ENCODE measurements around the gene NFIX. TPM values are rescaled to one million over a fixed set of nuclear protein-coding genes. Genes with fewer than 3 reads are reported as not detected.

NFIX gene
- total RNA-seq, 1 donor from 2014 or later = 118 TPM

GRCh38 chr19:13087295-13087694, 92.0 kb downstream of the NFIX start:
- H3K4me1 ChIP-seq = peaks cover 71% of the 10 kb centered on the region
- H3K27ac ChIP-seq (replicated peaks) = no peak overlapping the region
- peaks cover 33% of the 10 kb centered on the region for H3K36me3 ChIP-seq

GRCh38 chr19:13087795-13088537, 92.7 kb downstream of the NFIX start:
- intact Hi-C loops (cut with micrococcal nuclease) = no loop called here

More at GRCh38 chr19:13087295-13087694, 92.0 kb downstream of the NFIX start:
- intact Hi-C loops (cut with micrococcal nuclease) = no loop called here
- DNase-seq = no peak
- no peaks in the 10 kb centered on the region for H3K9me3 ChIP-seq (replicated peaks)
- H3K4me3 ChIP-seq = no peak overlapping the region
- H3K27me3 ChIP-seq (ENCODE audit: low read depth) = no peaks in the 10 kb centered on the region
- TF ChIP-seq, protein P1, sequence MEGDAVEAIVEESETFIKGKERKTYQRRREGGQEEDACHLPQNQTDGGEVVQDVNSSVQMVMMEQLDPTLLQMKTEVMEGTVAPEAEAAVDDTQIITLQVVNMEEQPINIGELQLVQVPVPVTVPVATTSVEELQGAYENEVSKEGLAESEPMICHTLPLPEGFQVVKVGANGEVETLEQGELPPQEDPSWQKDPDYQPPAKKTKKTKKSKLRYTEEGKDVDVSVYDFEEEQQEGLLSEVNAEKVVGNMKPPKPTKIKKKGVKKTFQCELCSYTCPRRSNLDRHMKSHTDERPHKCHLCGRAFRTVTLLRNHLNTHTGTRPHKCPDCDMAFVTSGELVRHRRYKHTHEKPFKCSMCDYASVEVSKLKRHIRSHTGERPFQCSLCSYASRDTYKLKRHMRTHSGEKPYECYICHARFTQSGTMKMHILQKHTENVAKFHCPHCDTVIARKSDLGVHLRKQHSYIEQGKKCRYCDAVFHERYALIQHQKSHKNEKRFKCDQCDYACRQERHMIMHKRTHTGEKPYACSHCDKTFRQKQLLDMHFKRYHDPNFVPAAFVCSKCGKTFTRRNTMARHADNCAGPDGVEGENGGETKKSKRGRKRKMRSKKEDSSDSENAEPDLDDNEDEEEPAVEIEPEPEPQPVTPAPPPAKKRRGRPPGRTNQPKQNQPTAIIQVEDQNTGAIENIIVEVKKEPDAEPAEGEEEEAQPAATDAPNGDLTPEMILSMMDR (IDR thresholded peaks at IDR 0.05; ENCODE audit: borderline replicate concordance) = no peak

GRCh38 chr19:13089139-13089856, 94.0 kb downstream of the NFIX start:
- TF ChIP-seq, protein P1 (IDR thresholded peaks at IDR 0.05; ENCODE audit: borderline replicate concordance) = peak; percentile 11
- H3K4me3 ChIP-seq = no peak overlapping the region
- no peaks in the 10 kb centered on the region for H3K27me3 ChIP-seq (ENCODE audit: low read depth)
- no peak for DNase-seq
- H3K9me3 ChIP-seq (replicated peaks) = no peaks in the 10 kb centered on the region
- H3K4me1 ChIP-seq = peaks cover 77% of the 10 kb centered on the region
- intact Hi-C loops (cut with micrococcal nuclease) = no loop called here
- H3K27ac ChIP-seq (replicated peaks) = peak overlapping the region; percentile 97
- peaks cover 25% of the 10 kb centered on the region for H3K36me3 ChIP-seq

More at GRCh38 chr19:13087795-13088537, 92.7 kb downstream of the NFIX start:
- DNase-seq = no peak
- peaks cover 71% of the 10 kb centered on the region for H3K4me1 ChIP-seq
- no peak overlapping the region for H3K4me3 ChIP-seq
- H3K27me3 ChIP-seq (ENCODE audit: low read depth) = no peaks in the 10 kb centered on the region
- TF ChIP-seq, protein P1 (IDR thresholded peaks at IDR 0.05; ENCODE audit: borderline replicate concordance) = no peak
- peaks cover 33% of the 10 kb centered on the region for H3K36me3 ChIP-seq
- no peaks in the 10 kb centered on the region for H3K9me3 ChIP-seq (replicated peaks)
- no peak overlapping the region for H3K27ac ChIP-seq (replicated peaks)

DNA sequence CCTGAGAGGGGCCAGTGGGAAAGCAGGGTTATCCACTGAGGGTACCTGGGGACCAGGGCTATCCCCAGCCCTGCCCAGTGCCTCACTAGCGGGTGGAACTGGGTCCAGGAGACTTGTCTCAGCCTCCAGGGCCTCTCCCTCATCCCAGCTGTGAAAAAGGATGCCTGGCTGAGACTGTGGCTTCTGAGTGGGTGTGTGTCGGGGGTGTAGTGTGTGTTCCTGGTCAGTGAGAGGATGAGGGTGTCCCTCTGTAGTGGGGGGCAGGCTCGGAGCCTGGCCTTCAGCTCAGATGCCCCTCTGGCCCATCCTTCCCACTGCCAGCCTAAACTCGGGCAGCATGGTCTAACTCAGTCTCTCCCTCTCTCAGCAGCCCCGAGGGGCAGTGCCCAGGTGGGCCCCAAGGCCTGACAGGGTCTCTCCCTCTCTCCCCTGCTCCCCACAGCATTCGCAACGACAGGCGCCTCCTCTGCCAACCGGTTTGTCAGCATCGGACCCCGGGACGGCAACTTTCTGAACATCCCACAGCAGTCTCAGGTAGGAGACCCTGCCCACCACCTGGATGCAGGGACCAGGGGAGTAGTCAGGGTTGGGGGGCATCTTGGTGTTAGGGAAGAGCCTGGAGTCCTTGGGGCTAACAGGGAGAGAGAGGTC, 94.7 kb downstream of the NFIX start:
- no peaks in the 10 kb centered on the region for H3K9me3 ChIP-seq (replicated peaks)
- peak overlapping the region; percentile 97 for H3K27ac ChIP-seq (replicated peaks)
- H3K4me3 ChIP-seq = no peak overlapping the region
- peaks cover 30% of the 10 kb centered on the region for H3K36me3 ChIP-seq
- H3K27me3 ChIP-seq (ENCODE audit: low read depth) = no peaks in the 10 kb centered on the region
- TF ChIP-seq, protein P1 (IDR thresholded peaks at IDR 0.05; ENCODE audit: borderline replicate concordance) = no peak
- DNase-seq = no peak
- intact Hi-C loops (cut with micrococcal nuclease) = loop anchor here (5.0 kb wide), 1 partner anchor 108 kb away; no protein-coding TSS in a partner anchor
- peaks cover 77% of the 10 kb centered on the region for H3K4me1 ChIP-seq

DNA sequence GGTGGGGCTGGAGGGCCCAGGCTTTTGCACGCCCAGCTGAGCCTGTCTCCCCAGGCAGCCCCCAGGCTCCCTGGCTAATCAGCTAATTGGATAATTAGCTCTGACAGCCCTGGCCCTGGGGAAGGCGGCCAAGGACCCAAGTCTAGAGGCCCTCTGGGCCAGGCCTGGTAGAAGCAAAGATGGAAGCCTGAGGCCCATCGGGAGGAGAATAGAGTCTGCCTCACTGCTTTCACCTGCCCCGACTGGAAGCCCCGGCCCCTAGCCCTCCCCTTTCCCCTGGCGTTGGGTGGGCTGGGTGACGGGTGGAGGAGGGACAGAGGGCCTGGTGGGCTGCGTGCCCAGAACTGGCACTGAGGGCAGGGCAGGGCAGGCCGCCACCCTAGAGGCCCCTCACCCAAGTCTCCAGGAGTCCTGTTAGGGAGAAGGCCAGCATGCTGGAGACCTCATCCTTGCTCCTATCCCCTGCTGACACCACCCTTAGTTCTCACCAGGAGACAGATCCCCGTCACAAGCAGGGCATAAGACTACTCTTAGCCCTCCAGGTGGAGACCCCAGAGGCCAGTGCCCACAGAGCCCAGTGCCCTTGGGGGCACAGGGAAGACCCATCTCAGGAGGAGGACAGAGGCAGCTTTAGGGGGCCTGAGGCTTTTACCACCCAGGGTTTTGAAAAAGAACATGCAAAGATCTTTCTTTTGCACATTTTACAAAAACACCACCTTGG, 95.4 kb downstream of the NFIX start:
- TF ChIP-seq, protein P1 (IDR thresholded peaks at IDR 0.05; ENCODE audit: borderline replicate concordance) = no peak
- Histone ChIP-seq H3K27me3 (ENCODE audit: low read depth) (no peaks in the 10 kb centered on the region), H3K4me3 (no peak overlapping the region), H3K36me3 (peaks cover 35% of the 10 kb centered on the region), H3K4me1 (peaks cover 77% of the 10 kb centered on the region), H3K27ac (replicated peaks) (peak overlapping the region; percentile 97), H3K9me3 (replicated peaks) (no peaks in the 10 kb centered on the region)
- no peak for DNase-seq
- intact Hi-C loops (cut with micrococcal nuclease) = loop anchor here (5.0 kb wide), 1 partner anchor 108 kb away; no protein-coding TSS in a partner anchor

Data from left ventricle myocardium inferior (tissue), 1 donor.